ENCODE measurements around the gene SAMD10. TPM values are rescaled to one million over a fixed set of nuclear protein-coding genes. Genes with fewer than 3 reads are reported as not detected.

Gene SAMD10
- total and polyA plus RNA-seq, 8 donors, result 2.9 to 68.1 (median 6.5) TPM

GRCh38 chr20:63942250-63942951, 37.0 kb downstream of the SAMD10 start:
- peaks cover 44 to 86% (median 78%) of the 10 kb centered on the region in 4 donors for H3K36me3 ChIP-seq
- no peak for TF ChIP-seq POLR2A (IDR thresholded peaks at IDR 0.05)
- TF ChIP-seq POLR2AphosphoS5 (IDR thresholded peaks at IDR 0.05), result peak in 1 of 3 donors; percentile 5
- TF ChIP-seq EP300 (IDR thresholded peaks at IDR 0.05), result no peak
- H3K4me1 ChIP-seq, result peaks cover 10 to 52% (median 39%) of the 10 kb centered on the region in 4 donors
- H3K9me3 ChIP-seq, result no peaks in the 10 kb centered on the region
- WGBS, 5 donors, result 30 to 46% (median 41%) methylated on average over 29 to 30 of the region's 30 CpGs
- peak; percentile 69 to 89 for DNase-seq
- intact Hi-C loops (cut with DNase I; ENCODE audit: low total_unique reads), result no loop called here
- no peaks in the 10 kb centered on the region for H3K27me3 ChIP-seq
- H3K4me3 ChIP-seq, result no peak overlapping the region
- peak overlapping the region; percentile 33 to 80 (median 67) for H3K27ac ChIP-seq

- Histone ChIP-seq H3K9me3 (no peaks in the 10 kb centered on the region), H3K4me1 (peaks cover 7 to 46% (median 32%) of the 10 kb centered on the region in 4 donors), H3K27me3 (no peaks in the 10 kb centered on the region), H3K27ac (peak overlapping the region; percentile 42 to 80 (median 68)), H3K36me3 (peaks cover 44 to 92% (median 81%) of the 10 kb centered on the region in 4 donors), H3K4me3 (peak overlapping the region in 2 of 4 donors; percentile 13 to 15)
- 61 to 69% (median 64%) methylated on average over 27 to 35 of the region's 39 CpGs for WGBS, 5 donors
- DNase-seq, result peak; percentile 64 to 86
- intact Hi-C loops (cut with DNase I; ENCODE audit: low total_unique reads), result no loop called here
- TF ChIP-seq POLR2AphosphoS5 (IDR thresholded peaks at IDR 0.05), result no peak
Observed at GRCh38 chr20:63941282-63942081, 38.0 kb downstream of the SAMD10 start.

- DNase-seq, result no peak
- H3K36me3 ChIP-seq, result peaks cover 44 to 92% (median 81%) of the 10 kb centered on the region in 4 donors
- peak overlapping the region in 3 of 5 donors; percentile 68 to 80 (median 80) for H3K27ac ChIP-seq
- no peak overlapping the region for H3K4me3 ChIP-seq
- 88 to 95% (median 93%) methylated on average over 38 to 58 of the region's 58 CpGs for WGBS, 5 donors
- TF ChIP-seq EP300 (IDR thresholded peaks at IDR 0.05), result no peak
- TF ChIP-seq POLR2AphosphoS5 (IDR thresholded peaks at IDR 0.05), result no peak
- no peak for TF ChIP-seq POLR2A (IDR thresholded peaks at IDR 0.05)
- H3K27me3 ChIP-seq, result no peaks in the 10 kb centered on the region
- H3K9me3 ChIP-seq, result no peaks in the 10 kb centered on the region
- intact Hi-C loops (cut with DNase I; ENCODE audit: low total_unique reads), result no loop called here
- peaks cover 7 to 46% (median 32%) of the 10 kb centered on the region in 4 donors for H3K4me1 ChIP-seq
Observed at GRCh38 chr20:63940472-63941266, 38.8 kb downstream of the SAMD10 start.

GRCh38 chr20:63940071-63940471, 39.4 kb downstream of the SAMD10 start:
- intact Hi-C loops (cut with DNase I; ENCODE audit: low total_unique reads), result no loop called here
- no peaks in the 10 kb centered on the region for H3K27me3 ChIP-seq
- H3K9me3 ChIP-seq, result no peaks in the 10 kb centered on the region
- no peak overlapping the region for H3K27ac ChIP-seq
- DNase-seq, result no peak
- WGBS, 5 donors, result 87 to 95% (median 91%) methylated on average over 13 to 23 of the region's 23 CpGs
- H3K36me3 ChIP-seq, result peaks cover 44 to 92% (median 81%) of the 10 kb centered on the region in 4 donors
- peak in 1 of 3 donors; percentile 6 for TF ChIP-seq POLR2AphosphoS5 (IDR thresholded peaks at IDR 0.05)
- no peak for TF ChIP-seq EP300 (IDR thresholded peaks at IDR 0.05)
- no peak for TF ChIP-seq CTCF (IDR thresholded peaks at IDR 0.05)
- TF ChIP-seq POLR2A (IDR thresholded peaks at IDR 0.05), result no peak
- peaks cover 7 to 46% (median 32%) of the 10 kb centered on the region in 4 donors for H3K4me1 ChIP-seq
- no peak overlapping the region for H3K4me3 ChIP-seq

GRCh38 chr20:63939061-63939935, 40.1 kb downstream of the SAMD10 start:
- no peak for TF ChIP-seq POLR2AphosphoS5 (IDR thresholded peaks at IDR 0.05)
- TF ChIP-seq EP300 (IDR thresholded peaks at IDR 0.05), result no peak
- no peak for TF ChIP-seq POLR2A (IDR thresholded peaks at IDR 0.05)
- DNase-seq, result no peak
- H3K27me3 ChIP-seq, result no peaks in the 10 kb centered on the region
- intact Hi-C loops (cut with DNase I; ENCODE audit: low total_unique reads), result no loop called here
- 74 to 89% (median 84%) methylated on average over 9 to 33 of the region's 33 CpGs for WGBS, 5 donors
- no peaks in the 10 kb centered on the region for H3K9me3 ChIP-seq
- peak overlapping the region in 1 of 5 donors; percentile 65 for H3K27ac ChIP-seq
- H3K4me1 ChIP-seq, result peaks cover 7 to 46% (median 32%) of the 10 kb centered on the region in 4 donors
- no peak overlapping the region for H3K4me3 ChIP-seq
- peaks cover 43 to 92% (median 81%) of the 10 kb centered on the region in 4 donors for H3K36me3 ChIP-seq

All from stomach (tissue), 9 donors.